M059J (cell line): ENCODE results near the gene ECHDC1. TPM values are rescaled to one million over a fixed set of nuclear protein-coding genes. Genes with fewer than 3 reads are reported as not detected.
"Not testable (repeated sequence)": the region's sequence is repeated elsewhere in the genome, so short reads cannot be mapped to it uniquely, and the experiment has no call there.

ENCODE experiments used
- DNase-seq: peaks from one replicate; pipeline ENCODE4 v3.0.0-alpha.2; 2012; ENCODE audit warnings: low read depth
- total RNA-seq: library from RNA; depleted of rRNA; stranded (reverse); fragments of >200 nt; shearing (Covaris generic); gene quantifications from 2 replicates; pipeline ENCODE4 v1.2.3, GENCODE V29; 2014; rRNA removed

ECHDC1 gene
- 64.1 and 71.8 TPM in 2 replicates for total RNA-seq

- DNase-seq = peak; percentile 80
Measured at GRCh38 chr6:127342946-127343808, at the start of gene ECHDC1. Gene ECHDC1 (minus strand): TSS chr6:127343609. CDS start chr6:127331028, 12,581 bp downstream.

- no peak for DNase-seq
Measured at GRCh38 chr6:127392301-127392700, 48.9 kb upstream of the ECHDC1 start.

GRCh38 chr6:127391094-127391953 is 47.9 kb upstream of the ECHDC1 start:
- DNase-seq = peak; percentile 29

- DNase-seq = no peak
Measured at GRCh38 chr6:127389706-127390105, 46.3 kb upstream of the ECHDC1 start.

GRCh38 chr6:127385668-127386430 is 42.4 kb upstream of the ECHDC1 start:
- DNase-seq = no peak

- not testable (repeated sequence) for DNase-seq
Measured at GRCh38 chr6:127384848-127385247, 41.4 kb upstream of the ECHDC1 start.

- DNase-seq = no peak
Measured at GRCh38 chr6:127383988-127384387, 40.6 kb upstream of the ECHDC1 start.

- no peak for DNase-seq
Measured at GRCh38 chr6:127382413-127382812, 39.0 kb upstream of the ECHDC1 start.

GRCh38 chr6:127381384-127381783 is 38.0 kb upstream of the ECHDC1 start:
- DNase-seq = no peak

- peak; percentile 23 for DNase-seq
Measured at GRCh38 chr6:127376685-127377084, 33.3 kb upstream of the ECHDC1 start.

GRCh38 chr6:127367023-127367375 is 23.6 kb upstream of the ECHDC1 start:
- DNase-seq = no peak

- DNase-seq = peak; percentile 100
Measured at GRCh38 chr6:127366282-127367022, 23.0 kb upstream of the ECHDC1 start.

GRCh38 chr6:127365874-127366273 is 22.5 kb upstream of the ECHDC1 start:
- DNase-seq = no peak

- DNase-seq = no peak
Measured at GRCh38 chr6:127352524-127352923, 9.1 kb upstream of the ECHDC1 start.

- no peak for DNase-seq
Measured at GRCh38 chr6:127349980-127350379, 6.6 kb upstream of the ECHDC1 start.

- DNase-seq = no peak
Measured at GRCh38 chr6:127348028-127348661, 4.7 kb upstream of the ECHDC1 start.

- DNase-seq = no peak
Measured at GRCh38 chr6:127347178-127347577, 3.8 kb upstream of the ECHDC1 start.

- DNase-seq = peak; percentile 25
Measured at GRCh38 chr6:127345521-127345920, 2.1 kb upstream of the ECHDC1 start.

- DNase-seq = peak; percentile 33
Measured at GRCh38 chr6:127343809-127344659, 625 bp upstream of the ECHDC1 start.
